ENCODE results near the gene PLA2G15.

The PLA2G15 gene

DNA sequence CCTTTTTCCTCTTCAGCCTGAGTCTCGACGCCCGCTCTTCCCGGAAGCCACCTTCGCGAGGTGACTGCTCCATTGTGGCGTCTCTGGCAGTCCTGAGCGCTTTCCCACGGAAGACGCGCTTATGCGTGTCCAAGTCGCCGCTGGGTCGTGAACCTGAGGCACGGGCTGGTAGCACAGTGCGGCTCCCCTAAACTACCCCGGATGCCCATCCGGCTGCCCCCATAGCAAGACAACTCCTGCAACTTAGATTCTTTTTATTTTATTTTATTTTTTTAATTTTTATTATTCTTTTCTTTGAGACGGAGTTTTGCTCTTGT is 7.2 kb upstream of the PLA2G15 start:
- H3K27ac Mint-ChIP-seq, result peak overlapping the region; percentile 92 to 98
- ATAC-seq (no peak), DNase-seq (no peak)
- H3K4me1 Mint-ChIP-seq, result peaks cover 66% of the 10 kb centered on the region
- H3K4me3 Mint-ChIP-seq, result peak overlapping the region; percentile 94 to 99
- H3K27me3 Mint-ChIP-seq, result no peaks in the 10 kb centered on the region
- no peaks in the 10 kb centered on the region for H3K9me3 Mint-ChIP-seq

DNA sequence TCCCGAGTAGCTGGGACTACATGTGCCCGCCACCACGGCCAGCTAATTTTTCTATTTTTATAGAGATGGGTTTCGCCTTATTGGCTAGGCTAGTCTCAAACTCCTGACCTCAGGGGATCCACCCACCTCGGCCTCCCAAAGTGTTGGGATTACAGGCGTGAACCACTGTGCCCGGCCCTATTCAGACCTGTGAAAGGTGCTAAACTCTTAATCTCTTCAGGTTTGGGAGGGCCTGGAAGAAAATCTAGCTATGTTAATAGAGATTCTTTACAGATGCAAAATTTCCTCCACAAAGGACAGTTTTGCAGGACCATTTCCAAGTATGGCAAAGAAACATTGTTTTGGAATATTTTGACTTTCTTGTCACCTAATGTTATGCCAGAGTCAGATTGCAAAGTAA is 3.1 kb upstream of the PLA2G15 start:
- DNase-seq (no peak), ATAC-seq (no peak)
- no peak overlapping the region for H3K27ac Mint-ChIP-seq
- no peaks in the 10 kb centered on the region for H3K27me3 Mint-ChIP-seq
- no peaks in the 10 kb centered on the region for H3K9me3 Mint-ChIP-seq
- no peak overlapping the region for H3K4me3 Mint-ChIP-seq
- H3K4me1 Mint-ChIP-seq, result peaks cover 57% of the 10 kb centered on the region

DNA sequence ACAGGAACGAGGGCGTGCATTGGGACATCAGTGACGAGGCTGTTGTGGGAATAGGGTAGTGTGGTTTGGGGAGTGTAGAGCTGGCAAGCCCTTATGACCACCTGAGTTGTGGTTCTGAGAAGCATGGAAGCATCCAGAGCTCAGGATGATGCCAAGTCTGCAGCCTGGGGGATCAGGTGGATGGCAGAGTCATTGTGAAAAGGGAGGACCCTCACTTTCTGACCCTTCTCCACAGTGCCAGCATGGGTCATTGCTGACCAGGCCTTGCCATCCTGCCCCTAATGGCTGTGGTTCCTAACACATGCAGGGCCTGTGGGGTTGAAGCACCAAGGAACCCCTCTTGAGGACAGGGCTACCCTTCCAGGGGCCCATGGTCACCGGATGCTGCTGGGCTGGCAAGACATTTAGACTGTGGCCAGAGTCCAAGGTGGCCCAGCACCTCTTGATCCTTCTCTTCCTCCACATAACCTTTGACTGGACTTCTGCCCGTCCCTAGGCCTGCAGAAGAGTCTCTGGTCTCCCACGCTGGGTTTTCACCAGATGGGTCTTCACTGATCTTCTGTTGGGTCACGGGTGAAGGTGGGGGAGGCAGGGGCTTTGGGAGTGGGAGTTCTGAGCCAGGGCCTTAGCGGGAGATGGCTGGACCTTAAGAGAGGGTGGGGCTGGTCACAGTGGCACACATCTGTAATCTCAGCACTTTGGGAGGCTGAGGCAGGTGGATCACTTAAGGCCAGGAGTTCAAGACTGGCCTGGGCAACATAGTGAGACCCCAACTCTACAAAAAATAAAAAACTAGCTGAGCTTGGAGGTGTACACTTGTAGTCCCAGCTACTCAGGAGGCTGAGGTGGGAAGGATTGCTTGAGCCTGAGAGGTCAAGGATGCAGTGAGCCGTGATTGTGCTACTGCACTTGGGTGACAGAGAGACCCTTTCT is 2.0 kb upstream of the PLA2G15 start:
- H3K4me3 Mint-ChIP-seq, result peak overlapping the region; percentile 35 to 37
- ATAC-seq, result no peak
- no peaks in the 10 kb centered on the region for H3K27me3 Mint-ChIP-seq
- DNase-seq, result no peak
- no peak overlapping the region for H3K27ac Mint-ChIP-seq
- peaks cover 58% of the 10 kb centered on the region for H3K4me1 Mint-ChIP-seq
- H3K9me3 Mint-ChIP-seq, result no peaks in the 10 kb centered on the region

DNA sequence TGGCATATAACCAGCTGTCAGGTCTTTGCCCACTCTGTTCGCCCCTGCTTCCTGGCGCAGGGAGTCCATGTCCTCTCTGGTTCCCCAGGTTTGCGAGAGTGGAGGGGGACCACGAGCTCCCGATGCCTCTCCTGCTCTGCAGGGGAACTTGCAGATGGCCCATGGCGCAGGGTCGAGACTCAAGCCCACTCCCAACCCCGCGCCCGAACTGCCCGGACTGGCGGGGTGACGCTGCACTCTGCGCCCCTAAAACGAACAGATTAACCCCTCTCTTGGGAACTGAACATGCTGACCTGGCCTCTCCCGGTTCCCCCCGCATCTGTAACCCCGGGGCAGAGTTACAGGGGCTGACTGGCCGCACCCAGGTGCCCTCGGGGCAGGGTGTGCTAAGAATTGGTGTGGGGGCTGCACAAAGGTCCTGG is 681 bp upstream of the PLA2G15 start:
- ATAC-seq, result no peak
- Mint-ChIP-seq H3K27ac (peak overlapping the region; percentile 74 to 95), H3K27me3 (no peaks in the 10 kb centered on the region), H3K4me1 (peaks cover 47% of the 10 kb centered on the region), H3K4me3 (peak overlapping the region; percentile 99 to 100), H3K9me3 (no peaks in the 10 kb centered on the region)
- DNase-seq, result no peak

DNA sequence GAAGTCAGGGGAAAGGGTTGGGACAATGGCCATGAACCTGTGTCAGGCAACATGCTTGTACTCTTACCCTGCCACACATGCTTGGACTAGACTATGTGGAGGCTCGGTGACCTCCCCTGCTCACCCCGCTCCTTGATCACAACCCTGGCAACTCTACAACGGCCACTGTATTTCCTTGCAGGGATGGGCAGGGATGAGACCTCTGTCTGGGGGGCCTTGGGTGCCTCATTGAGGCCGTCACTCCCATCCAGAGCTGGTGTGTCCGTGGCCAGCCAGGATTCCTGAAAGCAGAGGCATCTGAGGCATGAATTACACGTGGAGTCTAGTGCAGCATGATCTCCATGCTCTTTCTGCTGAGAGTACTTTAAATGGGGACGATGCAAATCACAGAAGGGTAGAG is 948 bp downstream of the PLA2G15 start:
- H3K4me3 Mint-ChIP-seq, result peak overlapping the region; percentile 99 to 100
- ATAC-seq (no peak), DNase-seq (no peak)
- peaks cover 41% of the 10 kb centered on the region for H3K4me1 Mint-ChIP-seq
- H3K27me3 Mint-ChIP-seq, result no peaks in the 10 kb centered on the region
- H3K9me3 Mint-ChIP-seq, result no peaks in the 10 kb centered on the region
- peak overlapping the region in 1 of 2 donors; percentile 44 for H3K27ac Mint-ChIP-seq

DNA sequence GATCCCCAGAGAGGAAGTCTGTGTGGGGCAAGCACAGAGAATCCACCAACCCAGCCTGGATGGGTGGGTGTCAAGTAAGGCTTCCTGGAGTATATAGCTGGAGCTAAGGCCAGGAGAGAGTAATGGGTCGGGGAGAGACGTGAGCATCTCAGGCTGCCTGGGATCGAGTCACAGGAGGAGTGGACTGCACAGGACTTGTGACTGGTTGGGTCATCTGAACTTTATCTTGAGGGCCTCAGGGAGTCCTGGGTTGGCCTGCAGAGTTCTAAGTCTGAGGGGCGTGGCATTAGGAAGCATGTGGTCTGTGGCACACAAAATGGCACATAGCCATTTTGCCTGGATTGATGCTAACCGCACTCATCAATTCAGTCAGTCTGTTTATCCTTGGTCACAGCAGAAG is 1.5 kb downstream of the PLA2G15 start:
- peaks cover 41% of the 10 kb centered on the region for H3K4me1 Mint-ChIP-seq
- no peak overlapping the region for H3K27ac Mint-ChIP-seq
- DNase-seq, result no peak
- peak overlapping the region in 1 of 2 donors; percentile 99 for H3K4me3 Mint-ChIP-seq
- no peak for ATAC-seq
- no peaks in the 10 kb centered on the region for H3K27me3 Mint-ChIP-seq
- H3K9me3 Mint-ChIP-seq, result no peaks in the 10 kb centered on the region

DNA sequence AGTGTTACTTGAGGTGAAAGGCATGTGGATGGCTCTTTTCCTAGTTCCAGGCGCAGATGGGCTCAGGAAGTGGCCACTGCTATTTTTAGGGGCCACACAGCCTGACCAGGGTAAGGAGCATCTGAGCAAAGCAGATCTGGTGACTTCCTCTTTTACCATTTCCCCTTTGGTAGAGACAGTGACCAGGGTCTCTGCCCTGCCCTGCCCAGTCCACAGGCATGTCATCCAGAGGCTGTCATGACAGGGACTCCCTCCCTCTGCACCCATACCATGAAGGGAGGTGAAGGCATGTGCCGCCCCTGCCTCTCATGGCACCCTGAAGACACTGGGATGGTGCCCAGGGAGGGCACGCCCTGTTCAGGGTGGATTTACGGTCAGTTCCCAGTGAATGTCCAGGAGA is 2.2 kb downstream of the PLA2G15 start:
- Mint-ChIP-seq H3K4me1 (peaks cover 41% of the 10 kb centered on the region), H3K27me3 (no peaks in the 10 kb centered on the region), H3K27ac (no peak overlapping the region), H3K9me3 (no peaks in the 10 kb centered on the region), H3K4me3 (no peak overlapping the region)
- DNase-seq (no peak), ATAC-seq (no peak)

DNA sequence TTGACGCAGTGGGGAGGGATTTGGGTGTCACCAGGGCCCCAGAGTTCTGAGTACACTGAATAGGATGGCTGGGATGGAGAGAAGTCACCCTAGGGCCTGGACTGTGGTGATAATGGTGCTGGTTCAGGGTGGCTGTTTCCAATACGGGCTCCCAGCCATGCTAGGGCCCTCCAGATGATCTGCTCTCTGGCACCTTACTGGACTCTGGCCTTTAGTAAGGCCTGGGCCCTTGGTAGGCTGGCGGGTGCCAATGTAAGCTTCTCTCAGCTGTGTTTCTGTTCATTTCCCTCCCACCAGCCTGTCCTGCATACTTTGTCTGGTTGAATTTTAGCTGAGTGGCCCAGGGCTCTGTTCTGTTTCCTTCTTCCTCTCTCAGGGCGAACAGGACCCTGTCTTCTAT is 2.8 kb downstream of the PLA2G15 start:
- Mint-ChIP-seq H3K4me3 (no peak overlapping the region), H3K27me3 (no peaks in the 10 kb centered on the region), H3K9me3 (no peaks in the 10 kb centered on the region), H3K27ac (no peak overlapping the region), H3K4me1 (peaks cover 41% of the 10 kb centered on the region)
- no peak for DNase-seq
- ATAC-seq, result no peak

DNA sequence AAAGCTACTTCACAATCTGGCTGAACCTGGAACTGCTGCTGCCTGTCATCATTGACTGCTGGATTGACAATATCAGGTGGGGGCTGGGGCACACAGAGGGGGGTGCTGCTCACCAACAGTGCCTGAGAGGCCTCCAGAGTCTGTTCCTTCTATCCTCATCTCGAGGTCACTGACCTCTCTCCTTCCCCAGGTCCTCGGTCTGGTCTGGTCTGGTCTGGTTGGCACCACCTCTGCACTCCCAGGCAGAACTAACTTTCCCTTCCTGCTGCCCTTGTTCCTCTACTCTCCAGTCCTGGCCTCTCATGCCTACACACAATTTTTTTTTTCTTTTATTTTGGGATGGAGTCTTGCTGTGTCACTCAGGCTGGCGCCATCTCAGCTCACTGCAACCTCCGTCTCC is 4.2 kb downstream of the PLA2G15 start:
- H3K27me3 Mint-ChIP-seq, result no peaks in the 10 kb centered on the region
- H3K9me3 Mint-ChIP-seq, result no peaks in the 10 kb centered on the region
- H3K4me1 Mint-ChIP-seq, result peaks cover 35% of the 10 kb centered on the region
- ATAC-seq (no peak), DNase-seq (no peak)
- no peak overlapping the region for H3K4me3 Mint-ChIP-seq
- no peak overlapping the region for H3K27ac Mint-ChIP-seq

DNA sequence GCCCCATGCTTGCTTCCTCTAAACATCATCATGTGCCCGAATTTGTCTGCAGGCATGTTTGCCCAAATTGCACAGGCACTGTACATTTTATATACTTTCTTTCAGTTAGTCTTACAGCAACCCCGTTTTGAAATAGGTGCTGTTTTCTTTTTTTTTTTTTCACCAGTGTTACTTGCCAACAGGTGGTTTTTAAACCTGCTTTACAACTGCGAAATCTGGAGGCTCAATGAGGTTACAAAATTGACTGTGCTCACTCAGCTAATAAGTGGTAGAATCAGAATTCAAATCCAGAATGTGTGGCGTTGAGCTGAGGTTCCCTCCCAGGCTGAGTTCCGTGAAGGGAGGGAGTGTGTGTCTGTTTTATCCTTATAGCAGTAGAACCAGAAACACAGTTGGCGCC is 5.8 kb downstream of the PLA2G15 start:
- Mint-ChIP-seq H3K4me3 (no peak overlapping the region), H3K9me3 (no peaks in the 10 kb centered on the region), H3K27ac (no peak overlapping the region), H3K27me3 (no peaks in the 10 kb centered on the region), H3K4me1 (peaks cover 22% of the 10 kb centered on the region)
- ATAC-seq (no peak), DNase-seq (no peak)

DNA sequence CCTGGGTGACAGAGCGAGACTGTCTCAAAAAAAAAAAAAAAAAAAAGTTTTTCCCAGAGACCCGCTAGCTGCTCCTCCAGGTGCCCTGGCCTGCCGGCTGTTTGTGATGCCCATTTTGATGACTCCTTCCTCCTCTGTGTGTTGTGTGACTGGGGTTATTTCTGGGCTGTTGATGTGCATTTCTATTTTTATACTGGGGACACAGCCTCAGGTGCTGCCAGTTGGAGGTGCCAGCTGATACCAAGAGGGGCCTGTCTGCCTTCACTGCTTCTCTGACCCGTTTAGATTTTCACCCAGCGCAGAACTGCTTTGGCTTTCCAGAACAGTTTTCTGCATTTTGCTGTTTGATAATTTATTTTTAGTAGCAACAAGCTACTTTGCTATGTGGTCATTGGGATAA is 6.7 kb downstream of the PLA2G15 start:
- no peak overlapping the region for H3K4me3 Mint-ChIP-seq
- H3K27me3 Mint-ChIP-seq, result no peaks in the 10 kb centered on the region
- no peak overlapping the region for H3K27ac Mint-ChIP-seq
- no peak for DNase-seq
- peaks cover 14% of the 10 kb centered on the region for H3K4me1 Mint-ChIP-seq
- ATAC-seq, result no peak
- no peaks in the 10 kb centered on the region for H3K9me3 Mint-ChIP-seq

DNA sequence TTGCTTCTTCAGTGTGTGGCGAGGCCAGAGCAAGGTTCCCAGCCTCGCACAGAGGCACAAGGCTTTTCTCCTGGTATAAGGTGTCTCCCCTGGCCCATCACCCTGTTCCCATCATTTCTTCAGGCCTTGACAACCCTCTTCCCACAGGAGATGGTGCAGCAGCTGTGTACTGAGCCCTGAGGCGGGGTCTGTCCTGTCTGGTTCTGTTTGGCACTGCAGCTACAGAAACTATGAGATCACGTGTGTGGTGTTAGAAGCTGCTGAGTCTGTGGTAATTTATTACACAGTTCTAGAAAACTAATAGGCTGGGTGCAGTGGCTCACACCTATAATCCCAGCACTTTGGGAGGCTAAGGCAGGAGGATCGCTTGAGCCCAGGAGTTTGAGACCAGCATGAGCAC is 7.2 kb downstream of the PLA2G15 start:
- Mint-ChIP-seq H3K4me1 (peaks cover 11% of the 10 kb centered on the region), H3K9me3 (no peaks in the 10 kb centered on the region), H3K4me3 (no peak overlapping the region), H3K27me3 (no peaks in the 10 kb centered on the region), H3K27ac (no peak overlapping the region)
- ATAC-seq, result no peak
- DNase-seq, result no peak

DNA sequence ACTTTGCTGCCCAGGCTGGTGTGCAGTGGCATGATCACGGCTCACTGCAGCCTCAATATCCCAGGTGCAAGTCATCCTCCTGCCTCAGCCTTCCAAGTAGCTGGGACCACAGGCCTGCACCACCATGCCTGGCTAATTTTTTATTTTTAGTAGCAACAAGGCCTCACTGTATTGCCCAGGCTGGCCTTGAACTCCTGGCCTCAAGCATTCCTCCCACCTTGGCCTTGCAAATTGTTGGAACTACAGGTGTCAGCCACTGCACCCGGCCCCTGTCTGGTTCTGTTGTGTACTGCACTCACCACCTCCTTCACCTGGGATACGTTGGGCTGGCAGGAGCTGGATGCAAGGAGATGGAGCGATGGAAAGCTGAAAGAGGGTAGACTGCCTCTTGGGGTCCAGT is 8.5 kb downstream of the PLA2G15 start:
- Mint-ChIP-seq H3K4me3 (no peak overlapping the region), H3K27me3 (no peaks in the 10 kb centered on the region), H3K9me3 (no peaks in the 10 kb centered on the region), H3K27ac (peak overlapping the region in 1 of 2 donors; percentile 63), H3K4me1 (peaks cover 5% of the 10 kb centered on the region)
- no peak for DNase-seq
- no peak for ATAC-seq

DNA sequence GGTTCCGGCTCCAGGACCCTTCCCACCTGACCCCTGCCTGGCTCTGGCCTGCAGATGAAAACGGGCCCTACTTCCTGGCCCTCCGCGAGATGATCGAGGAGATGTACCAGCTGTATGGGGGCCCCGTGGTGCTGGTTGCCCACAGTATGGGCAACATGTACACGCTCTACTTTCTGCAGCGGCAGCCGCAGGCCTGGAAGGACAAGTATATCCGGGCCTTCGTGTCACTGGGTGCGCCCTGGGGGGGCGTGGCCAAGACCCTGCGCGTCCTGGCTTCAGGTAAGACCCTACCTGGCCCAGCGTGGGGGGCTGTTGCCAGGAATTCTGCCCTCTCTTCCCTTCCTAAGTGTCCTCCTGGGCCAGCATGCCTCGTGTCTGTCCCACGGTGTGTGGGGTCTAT is 10.5 kb downstream of the PLA2G15 start:
- Mint-ChIP-seq H3K27ac (no peak overlapping the region), H3K4me3 (no peak overlapping the region)
- ATAC-seq, result no peak

DNA sequence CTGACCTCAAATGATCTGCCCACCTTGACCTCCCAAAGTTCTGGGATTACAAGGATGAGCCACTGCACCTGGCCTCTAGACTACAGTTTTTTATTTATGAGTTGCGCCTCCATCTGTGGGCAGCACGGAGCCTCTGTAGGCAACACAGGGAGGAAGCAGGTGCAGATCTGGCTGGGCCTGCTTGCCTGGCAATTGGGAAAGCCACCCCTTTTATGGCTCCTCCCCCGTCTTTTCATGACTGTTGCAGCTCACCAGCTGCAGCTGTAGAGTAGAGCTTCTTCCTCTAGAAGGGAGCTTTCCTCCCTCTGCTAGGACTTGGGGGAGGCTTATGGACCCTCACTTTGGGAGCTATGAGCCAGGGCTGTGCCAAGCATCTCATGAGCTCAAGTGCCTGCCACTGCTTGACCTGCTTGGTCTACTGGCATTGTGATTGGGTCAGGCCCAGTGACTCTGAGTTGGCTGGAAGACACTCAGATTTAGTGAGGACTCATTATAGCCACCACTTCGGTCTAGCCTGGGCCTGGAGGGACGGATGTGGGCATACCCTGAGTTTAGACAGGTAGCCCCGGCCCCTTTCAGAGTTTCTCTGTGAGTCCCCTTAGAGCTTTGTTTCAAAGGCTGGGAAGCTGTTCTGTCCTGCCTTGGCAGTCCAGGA is 12.2 kb downstream of the PLA2G15 start:
- H3K4me1 Mint-ChIP-seq, result peaks cover 19% of the 10 kb centered on the region
- no peak overlapping the region for H3K4me3 Mint-ChIP-seq
- H3K27ac Mint-ChIP-seq, result peak overlapping the region in 1 of 2 donors; percentile 82
- no peaks in the 10 kb centered on the region for H3K9me3 Mint-ChIP-seq
- no peaks in the 10 kb centered on the region for H3K27me3 Mint-ChIP-seq
- ATAC-seq (no peak), DNase-seq (no peak)

More for the DNA sequence above, 10.5 kb downstream of the PLA2G15 start:
- H3K27me3 Mint-ChIP-seq, result no peaks in the 10 kb centered on the region
- DNase-seq, result no peak
- peaks cover 5% of the 10 kb centered on the region for H3K4me1 Mint-ChIP-seq
- H3K9me3 Mint-ChIP-seq, result no peaks in the 10 kb centered on the region

Measured in stimulated activated naive CD8-positive, alpha-beta T cell treated with anti-CD3 and anti-CD28 coated beads, Interleukin-15, amount 100 ng/mL, for 72 hours (primary cell).